ENCODE results near the gene USP2. TPM values are rescaled to one million over a fixed set of nuclear protein-coding genes. Genes with fewer than 3 reads are reported as not detected.

Gene USP2
- polyA plus RNA-seq, 1 donor (not counting 4 experiments of a cell fraction or from before 2014, with no cell fraction given) = 0.35 TPM

GRCh38 chr11:119403021-119403420 lies 21.5 kb upstream of the USP2 start:
- no peak for FAIRE-seq
- H2AFZ ChIP-seq (ENCODE audit: control insufficient read depth, low read length) = no peak overlapping the region
- dilution Hi-C loops (cut with MboI; ENCODE audit: extremely low pct_ligation_motif_present, low sequenced_read_pairs) = no loop called here

GRCh38 chr11:119402470-119402869 lies 21.0 kb upstream of the USP2 start:
- Histone ChIP-seq H2AFZ (ENCODE audit: control insufficient read depth, low read length) (no peak overlapping the region), H4K20me1 (ENCODE audit: control insufficient read depth, extremely low read depth, insufficient read depth, low read length) (no peaks in the 10 kb centered on the region), H3K9me3 (ENCODE audit: control insufficient read depth, low read depth, low read length) (no peaks in the 10 kb centered on the region), H3K4me2 (ENCODE audit: control insufficient read depth, extremely low read depth, insufficient read depth, low read depth, low read length) (no peak overlapping the region), H3K79me2 (ENCODE audit: control insufficient read depth, insufficient read depth, low read length) (no peaks in the 10 kb centered on the region), H3K4me1 (ENCODE audit: control insufficient read depth, extremely low read depth, insufficient read depth, low read length) (no peaks in the 10 kb centered on the region), H3K36me3 (ENCODE audit: control insufficient read depth in 2 of 2, extremely low read depth in 1 of 2, insufficient read depth in 2 of 2, low read length in 2 of 2) (no peaks in the 10 kb centered on the region), H3K9ac (ENCODE audit: control insufficient read depth, extremely low read depth, insufficient read depth, low read length) (no peak overlapping the region), H3K27ac (ENCODE audit: control insufficient read depth, insufficient read depth, low read length) (no peak overlapping the region), H3K9me1 (ENCODE audit: control insufficient read depth, extremely low read depth, insufficient read depth, low read length) (no peaks in the 10 kb centered on the region), H3K4me3 (ENCODE audit: control insufficient read depth in 2 of 3, extremely low read depth in 1 of 3, insufficient read depth in 2 of 3, low read depth in 1 of 3, low read length in 3 of 3) (no peak overlapping the region), H3K27me3 (ENCODE audit: control insufficient read depth, extremely low read depth, insufficient read depth, low read length) (no peaks in the 10 kb centered on the region)
- no peak for FAIRE-seq
- TF ChIP-seq CTCF (optimal IDR thresholded peaks at IDR 0.05 in 1 of 3, IDR thresholded peaks at IDR 0.05 in 1 of 3, conservative IDR thresholded peaks at IDR 0.05 in 1 of 3; ENCODE audit: extremely low read depth in 1 of 3, insufficient read depth in 2 of 3, low read length in 3 of 3) = no peak
- TF ChIP-seq EZH2 (IDR thresholded peaks at IDR 0.05; ENCODE audit: low read length) = no peak
- dilution Hi-C loops (cut with MboI; ENCODE audit: extremely low pct_ligation_motif_present, low sequenced_read_pairs) = no loop called here
- no peak for DNase-seq (ENCODE audit: low read depth, low spot score)

More at GRCh38 chr11:119403021-119403420, 21.5 kb upstream of the USP2 start:
- Histone ChIP-seq H3K79me2 (ENCODE audit: control insufficient read depth, insufficient read depth, low read length) (no peaks in the 10 kb centered on the region), H3K4me2 (ENCODE audit: control insufficient read depth, extremely low read depth, insufficient read depth, low read depth, low read length) (no peak overlapping the region), H3K9ac (ENCODE audit: control insufficient read depth, extremely low read depth, insufficient read depth, low read length) (no peak overlapping the region), H3K4me3 (ENCODE audit: control insufficient read depth in 2 of 3, extremely low read depth in 1 of 3, insufficient read depth in 2 of 3, low read depth in 1 of 3, low read length in 3 of 3) (no peak overlapping the region), H3K9me3 (ENCODE audit: control insufficient read depth, low read depth, low read length) (no peaks in the 10 kb centered on the region), H3K27me3 (ENCODE audit: control insufficient read depth, extremely low read depth, insufficient read depth, low read length) (no peaks in the 10 kb centered on the region), H4K20me1 (ENCODE audit: control insufficient read depth, extremely low read depth, insufficient read depth, low read length) (no peaks in the 10 kb centered on the region), H3K4me1 (ENCODE audit: control insufficient read depth, extremely low read depth, insufficient read depth, low read length) (no peaks in the 10 kb centered on the region), H3K27ac (ENCODE audit: control insufficient read depth, insufficient read depth, low read length) (no peak overlapping the region), H3K36me3 (ENCODE audit: control insufficient read depth in 2 of 2, extremely low read depth in 1 of 2, insufficient read depth in 2 of 2, low read length in 2 of 2) (no peaks in the 10 kb centered on the region), H3K9me1 (ENCODE audit: control insufficient read depth, extremely low read depth, insufficient read depth, low read length) (no peaks in the 10 kb centered on the region)
- no peak for DNase-seq (ENCODE audit: low read depth, low spot score)
- no peak for TF ChIP-seq EZH2 (IDR thresholded peaks at IDR 0.05; ENCODE audit: low read length)
- TF ChIP-seq CTCF (optimal IDR thresholded peaks at IDR 0.05 in 1 of 3, IDR thresholded peaks at IDR 0.05 in 1 of 3, conservative IDR thresholded peaks at IDR 0.05 in 1 of 3; ENCODE audit: extremely low read depth in 1 of 3, insufficient read depth in 2 of 3, low read length in 3 of 3) = no peak
